Stimulated activated CD8-positive, alpha-beta memory T cell treated with anti-CD3 and anti-CD28 coated beads, Interleukin-15, amount 100 ng/mL, for 48 hours (primary cell): ENCODE measurements around the gene TMOD2.
A peak's percentile ranks its signal among the peaks of the same experiment; 100 is the strongest.

Source experiments
- DNase-seq, 2 donors: peaks; one replicate each; pipeline ENCODE4 v3.0.0-alpha.2; 2020; ENCODE audit warnings: low read depth in 2 of 2

TMOD2 gene

DNA sequence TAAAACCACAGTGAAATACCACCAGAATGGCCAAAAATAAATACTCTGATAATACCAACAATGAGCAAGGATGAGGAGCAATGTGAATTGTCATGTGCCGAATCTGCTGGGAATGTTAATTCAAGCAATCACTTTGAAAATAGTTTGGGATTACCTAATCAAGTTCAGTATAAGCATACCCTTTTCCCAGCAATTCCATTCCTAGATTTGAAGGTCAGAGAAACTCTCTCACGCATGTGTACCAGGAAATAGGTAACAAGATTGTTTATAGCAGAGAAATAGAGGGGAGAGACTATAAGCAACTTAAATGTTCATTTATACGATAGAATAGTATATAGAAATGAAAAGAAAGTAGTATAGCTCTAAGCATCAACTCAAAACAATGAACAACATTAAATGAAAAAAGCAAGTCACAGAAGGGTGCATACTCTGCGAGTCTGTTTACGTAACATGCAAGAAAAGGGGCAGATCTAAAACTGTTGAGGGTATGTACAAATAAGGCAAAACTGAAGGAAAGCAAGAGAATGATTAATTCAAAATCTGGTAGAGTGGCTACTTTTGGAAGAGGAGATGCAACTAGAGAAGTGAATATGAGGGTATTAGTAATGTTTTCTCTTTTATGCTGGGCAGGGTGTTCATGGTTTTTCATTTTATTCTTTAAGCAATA is 105.5 kb downstream of the TMOD2 start:
- no peak for DNase-seq

DNA sequence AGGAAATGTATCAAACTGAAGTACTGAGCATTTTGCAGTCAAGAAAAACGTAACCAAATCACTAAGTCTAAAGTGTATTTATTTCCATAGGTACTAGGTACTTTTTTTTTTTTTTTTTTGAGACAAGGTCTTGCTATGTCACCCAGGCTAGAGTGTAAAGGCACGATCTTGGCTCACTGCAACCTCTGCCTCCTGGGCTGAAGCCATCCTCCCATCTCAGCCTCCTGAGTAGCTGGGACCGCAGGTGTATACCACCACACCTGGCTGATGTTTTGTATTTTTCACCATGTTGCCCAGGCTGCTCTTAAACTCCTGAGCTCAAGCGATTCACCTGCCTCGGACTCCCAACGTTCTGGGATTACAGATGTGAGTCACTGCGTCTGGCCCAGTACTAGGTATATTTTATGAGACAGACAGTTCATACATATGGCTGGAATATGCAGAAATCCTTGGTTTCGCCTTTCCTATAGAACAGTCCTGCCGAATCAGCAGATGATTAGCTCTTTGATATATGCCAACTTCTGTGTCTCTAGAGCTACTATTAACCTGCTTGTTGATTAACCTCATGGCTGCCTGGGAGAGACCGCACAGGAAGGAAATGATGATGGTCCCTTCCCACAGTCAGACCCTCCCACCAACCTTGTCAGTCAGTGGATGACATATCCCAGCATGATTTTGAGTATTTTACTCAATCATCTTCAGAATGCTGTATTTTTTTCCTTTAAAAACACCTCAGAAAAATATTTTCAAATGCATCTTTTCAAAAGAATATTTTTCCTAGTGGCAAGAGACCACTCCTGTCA is 110.4 kb downstream of the TMOD2 start:
- DNase-seq, result peak; percentile 40 to 46

DNA sequence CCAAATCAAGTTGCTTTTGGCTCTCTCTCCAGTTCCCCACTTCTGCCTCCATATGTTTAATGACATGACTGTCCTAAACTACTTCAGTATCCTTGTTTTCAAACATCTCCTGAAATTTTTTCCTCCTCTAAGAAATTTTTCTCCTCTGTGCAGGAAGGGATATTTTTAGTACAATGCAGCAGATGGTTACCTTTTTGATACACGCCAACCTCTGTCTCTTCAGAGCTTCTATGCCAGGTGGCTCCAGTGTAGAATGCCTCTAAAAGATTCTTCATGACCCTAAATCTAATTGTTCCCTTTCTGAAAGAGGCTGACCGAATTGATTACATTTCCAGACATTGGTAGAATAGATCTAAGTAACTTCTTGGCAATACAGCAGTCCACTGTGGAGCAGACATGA is 111.7 kb downstream of the TMOD2 start:
- no peak for DNase-seq

DNA sequence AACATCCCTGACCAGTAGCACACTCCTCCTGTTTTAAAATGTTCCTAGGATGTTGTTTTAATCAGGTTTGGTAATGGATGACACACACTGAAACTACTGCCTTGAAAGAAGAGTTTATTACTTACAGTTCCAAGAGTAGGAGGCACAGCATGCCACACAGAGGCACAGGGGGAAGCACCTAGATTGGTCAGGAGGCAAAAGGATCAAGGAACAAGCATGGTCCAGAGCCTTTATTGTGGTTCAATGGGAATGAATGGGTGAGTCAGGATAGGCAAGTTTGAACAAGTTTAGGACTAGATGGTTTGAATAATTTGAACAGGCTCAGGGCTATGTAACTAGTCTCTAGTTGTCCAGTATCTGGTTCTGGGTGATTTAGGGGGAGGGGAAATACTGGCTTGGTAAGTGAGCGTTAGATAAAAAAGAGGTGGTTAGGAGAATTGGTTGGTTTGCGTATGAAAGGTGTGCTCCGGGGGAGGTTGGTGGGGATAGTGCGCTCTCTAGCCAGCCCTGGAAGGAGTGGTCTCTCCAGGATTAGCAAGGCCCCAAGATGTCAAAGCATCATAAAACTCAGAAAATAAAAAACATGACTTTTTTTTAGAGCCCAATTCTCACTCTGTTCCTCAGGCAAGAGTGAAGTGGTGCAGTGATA is 113.1 kb downstream of the TMOD2 start:
- DNase-seq, result peak in 1 of 2 donors; percentile 10

DNA sequence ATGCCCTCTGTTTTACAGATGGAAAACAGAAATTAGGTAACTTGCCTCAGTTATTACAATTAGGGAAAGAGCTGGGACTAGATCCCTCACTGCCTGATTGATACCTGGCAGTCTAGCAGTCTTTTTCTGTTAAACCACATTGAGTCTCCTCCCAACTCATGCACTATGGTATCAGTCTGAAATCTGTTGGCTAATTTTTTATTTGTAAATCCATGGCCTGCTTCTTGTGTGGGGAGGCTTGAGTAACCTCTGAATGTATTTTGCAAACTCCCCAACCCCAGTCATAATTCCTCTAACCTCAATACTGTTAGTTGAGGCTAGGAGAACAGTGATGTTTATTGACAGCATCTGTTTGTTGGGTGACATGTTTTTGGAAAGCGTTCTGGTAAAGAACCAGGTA is 113.9 kb downstream of the TMOD2 start:
- no peak for DNase-seq
